K562 (cell line): ENCODE results near the gene DTYMK. TPM values are rescaled to one million over a fixed set of nuclear protein-coding genes. Genes with fewer than 3 reads are reported as not detected.
A peak's percentile ranks its signal among the peaks of the same experiment; 100 is the strongest.

ENCODE experiments used
- CTCF ChIP-seq, 3 experiments: IDR thresholded peaks in 2 of 3; conservative IDR thresholded peaks in 1 of 3; 2 replicates each; pipeline ENCODE4 v1.5.1; 2011 to 2012; ENCODE audit warnings: low read length in 3 of 3, mild to moderate bottlenecking in 3 of 3, control low read depth in 2 of 3, improper control_type of control experiment in 1 of 3, inconsistent platforms in 1 of 3, low read depth in 1 of 3, mixed read lengths in 1 of 3, moderate library complexity in 1 of 3; ENCODE audit not compliant: insufficient read depth in 2 of 3
- CTCFL ChIP-seq: IDR thresholded peaks from 2 replicates; pipeline ENCODE4 v1.6.1; 2011; ENCODE audit warnings: borderline replicate concordance, low read depth, mild to moderate bottlenecking, moderate library complexity, low read length; ENCODE audit not compliant: insufficient read depth, poor library complexity, severe bottlenecking
- ETS1 ChIP-seq: conservative IDR thresholded peaks from 2 replicates; pipeline ENCODE4 v1.6.1; 2011; ENCODE audit warnings: low read depth, mild to moderate bottlenecking, low read length; ENCODE audit not compliant: control insufficient read depth
- GABPB1 ChIP-seq: sonication (generic); formaldehyde crosslinking; IDR thresholded peaks from 2 replicates; pipeline ENCODE4 v1.8.0; 2022; ENCODE audit warnings: mild to moderate bottlenecking, missing genetic modification reagents
- IRF9 ChIP-seq: fragments of 450-650 bp; IDR thresholded peaks from 2 replicates; pipeline ENCODE4 v1.6.1; 2016; ENCODE audit warnings: missing biosample characterization, missing genetic modification characterization
- MAX ChIP-seq: sonication (generic); formaldehyde crosslinking; IDR thresholded peaks from 2 replicates; pipeline ENCODE4 v1.9.0; 2022; ENCODE audit warnings: mild to moderate bottlenecking, missing genetic modification reagents
- NR2C2 ChIP-seq, 2 experiments: fragments of 200-800 bp in 1 of 2; sonication (Bioruptor generic) in 1 of 2; sonication (generic) in 1 of 2; formaldehyde crosslinking in 1 of 2; IDR thresholded peaks; 2 replicates each; pipeline versions ENCODE4 v1.6.1 to v1.8.0; 2016 to 2022; ENCODE audit warnings: mild to moderate bottlenecking in 1 of 2, missing compliant biosample characterization in 1 of 2, missing genetic modification characterization in 1 of 2, missing genetic modification reagents in 1 of 2
- POLR2G ChIP-seq: fragments of 200-400 bp; formaldehyde crosslinking; IDR thresholded peaks from 2 replicates; pipeline ENCODE4 v1.6.1; 2017; ENCODE audit warnings: low read depth, mild to moderate bottlenecking, antibody characterized with exemption, low read length, moderate library complexity
- SRSF1 ChIP-seq: fragments of 200-400 bp; formaldehyde crosslinking; IDR thresholded peaks from 2 replicates; pipeline ENCODE4 v1.6.1; 2017; ENCODE audit warnings: mild to moderate bottlenecking, low read depth, low read length, moderate library complexity
- TFAP4 ChIP-seq: sonication (generic); formaldehyde crosslinking; IDR thresholded peaks from 2 replicates; pipeline ENCODE4 v1.8.0; 2022; ENCODE audit warnings: missing genetic modification reagents, mild to moderate bottlenecking, moderate library complexity, borderline replicate concordance
- U2AF1 ChIP-seq: fragments of 200-400 bp; formaldehyde crosslinking; optimal IDR thresholded peaks from 2 replicates; pipeline ENCODE3; 2017; ENCODE audit warnings: mild to moderate bottlenecking, low read depth, low read length, moderate library complexity
- ZNF282 ChIP-seq: sonication (generic); formaldehyde crosslinking; IDR thresholded peaks from 2 replicates; pipeline ENCODE4 v1.8.1; 2023; ENCODE audit warnings: missing genetic modification reagents
- polyA plus RNA-seq, 8 experiments: library from polyadenylated mRNA; depleted of rRNA in 4 of 8; stranded (reverse) in 5 of 8; unstranded in 3 of 8; fragments of >200 nt; fragmentation: Nextera tagmentation in 2 of 8; fragmentation: Illumina TruSeq in 1 of 8; extraction: Ambion mirVana in 2 of 8; extraction: Trizol in 1 of 8; gene quantifications; 2 replicates each; pipeline versions ENCODE4 v1.2.1 to v1.2.3, GENCODE V29; 2011 to 2014; ENCODE audit warnings: inconsistent platforms in 1 of 8, missing spikeins in 1 of 8
- total RNA-seq, 7 experiments: library from RNA; depleted of rRNA in 6 of 7; stranded (reverse); fragments of >200 nt in 6 of 7; fragmentation: Illumina TruSeq in 2 of 7; extraction: Trizol in 2 of 7; gene quantifications; 2 replicates each; pipeline versions ENCODE4 v1.2.1 to v1.2.3, GENCODE V29; 2011 to 2021; ENCODE audit warnings: low replicate concordance in 1 of 7

DTYMK gene
- total and polyA plus RNA-seq, 9 of the 15 experiments (the other 6 are each of a cell fraction or from before 2014, with no cell fraction given): 8.2 to 85.0 (median 47.9) TPM

GRCh38 chr2:241702155-241703031 is 15.8 kb upstream of the DTYMK start (continued):
- no peak for TF ChIP-seq ZNF282 (CRISPR knock-in tag)
- TF ChIP-seq NR2C2 (CRISPR knock-in tag; IDR thresholded peaks at IDR 0.05): 0 out of 2 replicates have a peak, but pooled peaks have one; percentile 39
- TF ChIP-seq NR2C2 (tag; IDR thresholded peaks at IDR 0.05): no peak
- TF ChIP-seq SRSF1: no peak
- 0 out of 2 replicates have a peak, but pooled peaks have one; percentile 23 for TF ChIP-seq GABPB1 (CRISPR knock-in tag)
- TF ChIP-seq CTCFL: peak; percentile 72
- no peak for TF ChIP-seq IRF9
- TF ChIP-seq CTCF (IDR thresholded peaks at IDR 0.05 in 2 of 3, conservative IDR thresholded peaks at IDR 0.05 in 1 of 3; ENCODE audit: insufficient read depth in 2 of 3, low read depth in 1 of 3, low read length in 3 of 3): peak; percentile 57 to 79 (median 64)
- TF ChIP-seq ETS1: 0 out of 2 replicates have a peak, but pooled peaks have one; percentile 37
- TF ChIP-seq U2AF1: peak; percentile 35
- peak; percentile 82 for TF ChIP-seq TFAP4 (CRISPR knock-in tag)
- TF ChIP-seq MAX (CRISPR knock-in tag): peak; percentile 53
- TF ChIP-seq POLR2G: peak; percentile 76
